Mucosa of descending colon (tissue), 3 donors: ENCODE results near the gene NOD2. TPM values are rescaled to one million over a fixed set of nuclear protein-coding genes. Genes with fewer than 3 reads are reported as not detected.

Experiments used
- ATAC-seq: fragments of 200-7000 bp; cut with Tn5 transposase; one replicate; pipeline ENCODE4 v1.9.1; 2020; ENCODE audit warnings: mild to moderate bottlenecking, moderate library complexity
- DNase-seq, 3 donors: peaks; one replicate each; pipeline ENCODE4 v3.0.0-alpha.2; 2020
- H3K36me3 ChIP-seq: fragments of 200-600 bp; one replicate; pipeline ENCODE4 v1.8.0; 2021; ENCODE audit warnings: low read depth, mild to moderate bottlenecking
- H3K4me1 ChIP-seq: fragments of 200-600 bp; one replicate; pipeline ENCODE4 v1.8.0; 2021; ENCODE audit warnings: low read depth, mild to moderate bottlenecking
- H3K4me3 ChIP-seq: fragments of 200-600 bp; one replicate; pipeline ENCODE4 v1.8.0; 2021; ENCODE audit warnings: mild to moderate bottlenecking
- H3K9me3 ChIP-seq: fragments of 200-600 bp; one replicate; pipeline ENCODE4 v1.8.0; 2021; ENCODE audit warnings: mild to moderate bottlenecking
- intact Hi-C, 2 donors: fragments of 100-400 bp; cut with DNase I in 1 of 2; cut with micrococcal nuclease in 1 of 2; formaldehyde crosslinking; loops; one replicate each; pipeline versions ENCODE4 v1.11.0 to v1.11.1; 2022; cut with DNase I, micrococcal nuclease
- total RNA-seq, 3 donors: library from RNA; stranded (reverse); fragmentation: NEBNext Ultra II Directional in 2 of 3; extraction: Animal tissue kit (Norgen Biotek cat#: 25700) in 2 of 3; gene quantifications; one replicate each; pipeline versions ENCODE4 v1.2.1 to v1.2.4, GENCODE V29; 2021 to 2023
- TF ChIP-seq, protein P1 (sequence below): fragments of 200-600 bp; IDR thresholded peaks from one replicate; pipeline ENCODE4 v1.8.0; 2022; ENCODE audit warnings: antibody characterized with exemption, mild to moderate bottlenecking
- donor health status: DM: no; HTN: no; CAD: no; lungs with moderate emphysema.
- donor health status: DM: no; HTN: no; CAD: no.
- donor health status: DM: no; HTN: yes; CAD: no.

The NOD2 gene
- total RNA-seq, 3 donors from 2014 or later, result 0.87 to 2.4 (median 2.0) TPM

DNA sequence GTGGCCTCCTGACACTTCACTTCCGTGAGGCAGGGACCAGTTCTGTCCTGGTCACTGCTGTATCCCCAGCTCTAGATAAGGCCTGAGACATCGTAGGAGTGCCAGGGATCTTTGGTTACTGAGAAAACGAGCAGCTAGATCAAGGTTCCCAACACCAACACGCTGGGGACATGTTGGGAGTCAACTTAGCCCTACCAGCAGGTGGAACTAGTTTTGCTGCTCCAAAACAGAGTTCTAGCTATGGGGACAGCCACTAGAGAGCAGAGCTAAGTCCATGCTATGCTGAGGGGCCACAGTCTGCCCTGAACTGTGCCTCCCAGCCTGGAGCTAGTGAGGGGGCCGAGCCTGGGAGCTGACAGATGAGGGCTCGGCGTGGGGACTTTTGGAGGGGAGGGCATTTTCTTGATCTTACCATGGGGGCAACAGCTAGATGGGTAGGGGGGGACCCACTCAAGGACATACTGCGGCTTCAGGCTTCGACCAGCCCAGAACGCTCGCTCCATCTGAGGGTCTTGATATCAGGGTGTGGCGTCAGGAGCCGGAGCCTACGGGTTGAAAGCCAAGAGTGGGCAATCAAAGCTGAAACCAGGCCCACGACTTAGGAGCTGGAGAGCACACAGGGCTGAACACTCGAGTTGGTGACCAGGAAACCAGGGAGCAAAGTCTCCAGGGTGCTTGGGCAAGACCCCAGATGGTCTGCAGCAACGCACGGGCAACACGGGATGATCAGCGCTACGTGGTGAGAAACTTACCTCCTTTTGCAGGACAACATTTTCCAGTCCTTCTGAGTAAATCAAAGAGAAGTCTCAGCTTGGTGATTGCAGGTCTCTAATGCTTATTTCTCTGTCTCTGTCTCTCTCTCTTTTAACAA is 25.7 kb upstream of the NOD2 start:
- TF ChIP-seq, protein P1, sequence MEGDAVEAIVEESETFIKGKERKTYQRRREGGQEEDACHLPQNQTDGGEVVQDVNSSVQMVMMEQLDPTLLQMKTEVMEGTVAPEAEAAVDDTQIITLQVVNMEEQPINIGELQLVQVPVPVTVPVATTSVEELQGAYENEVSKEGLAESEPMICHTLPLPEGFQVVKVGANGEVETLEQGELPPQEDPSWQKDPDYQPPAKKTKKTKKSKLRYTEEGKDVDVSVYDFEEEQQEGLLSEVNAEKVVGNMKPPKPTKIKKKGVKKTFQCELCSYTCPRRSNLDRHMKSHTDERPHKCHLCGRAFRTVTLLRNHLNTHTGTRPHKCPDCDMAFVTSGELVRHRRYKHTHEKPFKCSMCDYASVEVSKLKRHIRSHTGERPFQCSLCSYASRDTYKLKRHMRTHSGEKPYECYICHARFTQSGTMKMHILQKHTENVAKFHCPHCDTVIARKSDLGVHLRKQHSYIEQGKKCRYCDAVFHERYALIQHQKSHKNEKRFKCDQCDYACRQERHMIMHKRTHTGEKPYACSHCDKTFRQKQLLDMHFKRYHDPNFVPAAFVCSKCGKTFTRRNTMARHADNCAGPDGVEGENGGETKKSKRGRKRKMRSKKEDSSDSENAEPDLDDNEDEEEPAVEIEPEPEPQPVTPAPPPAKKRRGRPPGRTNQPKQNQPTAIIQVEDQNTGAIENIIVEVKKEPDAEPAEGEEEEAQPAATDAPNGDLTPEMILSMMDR, result no peak
- ATAC-seq, result peak; percentile 13
- Histone ChIP-seq H3K4me3 (no peak overlapping the region), H3K9me3 (peaks cover 16% of the 10 kb centered on the region), H3K36me3 (no peaks in the 10 kb centered on the region), H3K4me1 (no peaks in the 10 kb centered on the region)
- intact Hi-C loops, result loop anchor here (5.0 to 10.0 kb wide), 2 partner anchors 293 to 645 kb away; no protein-coding TSS in a partner anchor
- no peak for DNase-seq

DNA sequence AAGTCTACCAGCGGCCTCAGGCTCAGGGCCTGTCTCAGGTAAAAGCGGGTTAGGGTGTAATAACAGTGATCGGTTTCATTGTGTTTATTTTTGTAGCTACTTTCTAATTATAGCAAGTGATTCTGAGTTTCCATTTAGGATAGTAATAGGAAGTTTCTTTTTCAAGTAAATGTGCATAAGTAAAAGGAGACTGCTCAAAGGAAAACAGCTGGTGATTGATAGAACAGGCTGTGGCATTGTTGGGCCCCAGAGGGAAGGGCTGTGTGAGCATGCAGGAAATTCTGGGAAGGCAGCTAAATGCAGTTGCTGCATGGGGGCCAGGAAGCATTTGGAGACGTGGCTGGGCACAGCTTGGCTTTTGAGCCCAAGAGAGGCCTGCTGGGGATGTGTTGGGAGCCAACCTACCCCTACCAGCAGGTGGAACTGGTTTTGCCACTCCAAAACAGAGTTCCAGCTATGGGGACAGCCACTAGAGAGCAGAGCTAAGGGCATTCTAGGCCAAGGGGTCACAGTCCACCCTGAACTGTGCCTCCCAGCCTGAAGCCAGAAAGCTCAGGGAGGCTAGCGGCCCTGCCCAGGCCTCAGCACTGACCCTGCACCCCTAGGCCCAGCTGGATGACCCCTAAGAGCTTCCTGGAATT is 24.9 kb upstream of the NOD2 start:
- H3K36me3 ChIP-seq, result no peaks in the 10 kb centered on the region
- no peaks in the 10 kb centered on the region for H3K4me1 ChIP-seq
- TF ChIP-seq, protein P1, result no peak
- H3K4me3 ChIP-seq, result no peak overlapping the region
- ATAC-seq, result no peak
- intact Hi-C loops, result loop anchor here (5.0 to 10.0 kb wide), 2 partner anchors 294 to 646 kb away; no protein-coding TSS in a partner anchor
- H3K9me3 ChIP-seq, result peaks cover 24% of the 10 kb centered on the region
- no peak for DNase-seq

DNA sequence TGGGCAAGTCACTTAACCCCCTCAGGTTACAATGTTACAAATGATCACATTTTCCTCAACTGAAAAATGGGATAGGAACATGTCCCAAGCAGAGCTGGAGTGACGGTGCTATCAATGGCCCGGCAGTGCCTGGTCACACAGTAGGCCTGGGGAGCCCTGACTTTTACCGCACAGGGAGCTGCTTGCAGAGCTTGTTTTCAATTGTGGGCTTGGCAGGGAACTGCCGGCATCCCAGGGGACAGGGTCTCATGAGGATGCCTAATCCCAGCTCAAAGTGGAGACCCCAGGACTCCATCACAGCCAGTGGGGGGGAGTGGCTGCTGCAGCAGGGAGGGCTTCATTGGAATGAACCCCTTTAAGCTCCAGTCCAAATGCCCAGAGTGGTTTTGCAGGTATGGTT is 23.7 kb upstream of the NOD2 start:
- DNase-seq (no peak), ATAC-seq (no peak)
- Histone ChIP-seq H3K9me3 (peaks cover 28% of the 10 kb centered on the region), H3K36me3 (no peaks in the 10 kb centered on the region), H3K4me3 (no peak overlapping the region), H3K4me1 (no peaks in the 10 kb centered on the region)
- TF ChIP-seq, protein P1, result no peak
- intact Hi-C loops, result loop anchor here (5.0 to 10.0 kb wide), 2 partner anchors 295 to 647 kb away; no protein-coding TSS in a partner anchor

DNA sequence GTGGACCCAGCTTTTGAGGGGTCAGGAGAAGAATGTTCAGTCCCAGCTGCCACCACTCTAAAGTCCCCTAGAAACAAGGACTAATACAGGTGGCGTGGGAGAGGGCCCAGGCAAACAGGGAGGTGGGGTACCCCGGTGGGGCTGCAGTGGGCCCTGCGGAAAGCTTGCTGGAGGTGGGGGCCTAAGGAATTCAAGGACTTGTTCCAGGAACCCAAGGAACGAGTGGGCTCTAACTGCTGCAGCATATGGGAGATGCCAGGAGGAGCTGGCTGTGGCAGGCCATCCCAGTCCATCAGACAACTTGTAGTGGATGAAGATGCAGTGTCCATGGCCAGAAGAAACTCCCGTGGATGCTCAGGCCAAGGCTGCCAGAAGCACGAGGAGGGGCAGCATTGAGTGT is 22.9 kb upstream of the NOD2 start:
- H3K4me1 ChIP-seq, result no peaks in the 10 kb centered on the region
- H3K36me3 ChIP-seq, result no peaks in the 10 kb centered on the region
- ATAC-seq (no peak), DNase-seq (no peak)
- H3K4me3 ChIP-seq, result no peak overlapping the region
- H3K9me3 ChIP-seq, result peaks cover 28% of the 10 kb centered on the region
- TF ChIP-seq, protein P1, result no peak
- intact Hi-C loops, result no loop called here

DNA sequence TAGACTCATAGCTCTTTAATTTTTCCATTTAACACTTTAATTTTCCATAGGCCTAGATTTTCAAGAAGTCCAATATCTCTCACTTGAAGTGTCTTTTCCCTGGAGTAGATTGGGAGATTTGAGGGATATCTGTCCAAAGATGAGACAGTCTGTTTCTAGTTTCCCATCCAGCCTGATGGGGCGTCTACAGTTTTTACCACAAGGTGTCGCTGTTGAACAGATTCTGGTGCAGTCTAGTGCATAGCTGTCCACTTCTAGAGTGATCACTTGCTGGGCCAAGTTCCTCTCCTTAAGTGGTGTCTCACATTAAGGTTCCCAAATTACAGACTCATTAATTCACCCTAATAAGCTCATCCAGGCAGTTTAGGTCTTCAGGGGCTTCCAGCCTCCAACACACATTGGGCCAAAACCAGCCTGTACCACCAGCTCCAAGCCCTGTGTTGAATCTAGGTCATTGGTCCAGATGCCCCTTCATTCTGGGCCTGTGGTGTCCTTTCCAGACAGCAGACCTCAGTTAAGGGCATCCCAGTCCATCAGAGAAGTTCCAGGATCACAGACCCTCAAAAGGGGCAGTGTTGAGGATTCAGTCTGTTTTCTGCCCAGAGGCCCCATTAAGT is 21.7 kb upstream of the NOD2 start:
- no peaks in the 10 kb centered on the region for H3K36me3 ChIP-seq
- peak; percentile 49 for ATAC-seq
- intact Hi-C loops, result no loop called here
- peaks cover 28% of the 10 kb centered on the region for H3K9me3 ChIP-seq
- no peaks in the 10 kb centered on the region for H3K4me1 ChIP-seq
- TF ChIP-seq, protein P1, result no peak
- H3K4me3 ChIP-seq, result no peak overlapping the region
- DNase-seq, result peak in 1 of 3 donors; percentile 56
